Activated T-cell treated with anti-CD3 and anti-CD28 coated beads, Interleukin-2, amount 50 U/mL, for 72 hours (primary cell): ENCODE data around the gene HSH2D. TPM values are rescaled to one million over a fixed set of nuclear protein-coding genes. Genes with fewer than 3 reads are reported as not detected.

ENCODE experiments used
- ATAC-seq, 2 donors: fragments of 150-1000 bp; cut with Tn5 transposase; replicated peaks in 1 of 2; 2 replicates each; pipeline ENCODE4 v1.10.0; 2021; ENCODE audit warnings: moderate library complexity in 2 of 2, mild to moderate bottlenecking in 1 of 2
- DNase-seq, 2 donors: peaks; one replicate each; pipeline ENCODE4 v3.0.0; 2021 to 2022; ENCODE audit warnings: mixed read lengths in 1 of 2
- H3K27ac Mint-ChIP-seq: one replicate; pipeline ENCODE4 v1.8.0; 2022; ENCODE audit warnings: mild to moderate bottlenecking, moderate library complexity, mixed read lengths
- H3K27me3 Mint-ChIP-seq: one replicate; pipeline ENCODE4 v1.8.0; 2022; ENCODE audit warnings: low read depth, mixed read lengths
- H3K36me3 Mint-ChIP-seq, 2 donors: one replicate each; pipeline ENCODE4 v1.8.0; 2022; ENCODE audit warnings: mixed read lengths in 2 of 2, mild to moderate bottlenecking in 1 of 2; ENCODE audit not compliant: insufficient read depth in 2 of 2
- H3K4me1 Mint-ChIP-seq: one replicate; pipeline ENCODE4 v1.8.0; 2022; ENCODE audit warnings: low read depth, mixed read lengths
- H3K4me3 Mint-ChIP-seq, 2 donors: one replicate each; pipeline ENCODE4 v1.8.0; 2022; ENCODE audit warnings: mild to moderate bottlenecking in 2 of 2, mixed read lengths in 2 of 2, moderate library complexity in 2 of 2
- H3K9me3 Mint-ChIP-seq, 2 donors: one replicate each; pipeline ENCODE4 v1.8.0; 2022; ENCODE audit warnings: mixed read lengths in 2 of 2
- total RNA-seq, 2 donors: library from RNA; stranded (reverse); gene quantifications; one replicate each; pipeline ENCODE4 v1.2.3, GENCODE V29; 2022

The HSH2D gene
- total RNA-seq, 2 donors from 2014 or later: 29.9 to 37.2 TPM

DNA sequence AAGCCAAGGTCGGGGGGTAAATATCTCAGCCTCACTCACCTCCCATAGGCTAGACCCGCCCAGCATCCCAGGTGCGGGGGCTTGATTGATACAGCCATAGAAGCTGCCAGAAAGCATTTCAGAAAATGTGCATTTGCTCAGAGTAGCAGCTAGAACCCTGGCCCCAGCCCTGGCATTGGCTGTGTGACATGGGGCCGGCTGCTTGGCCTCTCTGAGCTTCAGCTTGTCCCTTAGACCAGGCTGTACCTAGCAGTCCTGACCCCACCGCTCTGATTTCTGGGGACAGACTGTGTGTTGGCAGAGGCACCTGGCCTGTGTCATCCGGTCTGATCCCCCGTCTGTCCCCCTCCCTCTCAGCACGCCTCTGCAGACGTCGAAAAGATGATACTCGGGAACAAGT, 16.4 kb upstream of the HSH2D start:
- H3K27me3 Mint-ChIP-seq: no peaks in the 10 kb centered on the region
- H3K9me3 Mint-ChIP-seq: peaks cover 8 to 9% of the 10 kb centered on the region in 2 donors
- ATAC-seq: no peak
- no peak for DNase-seq
- no peaks in the 10 kb centered on the region for H3K4me1 Mint-ChIP-seq
- H3K4me3 Mint-ChIP-seq: no peak overlapping the region
- H3K27ac Mint-ChIP-seq: no peak overlapping the region
- H3K36me3 Mint-ChIP-seq: peaks cover 20 to 34% of the 10 kb centered on the region in 2 donors

DNA sequence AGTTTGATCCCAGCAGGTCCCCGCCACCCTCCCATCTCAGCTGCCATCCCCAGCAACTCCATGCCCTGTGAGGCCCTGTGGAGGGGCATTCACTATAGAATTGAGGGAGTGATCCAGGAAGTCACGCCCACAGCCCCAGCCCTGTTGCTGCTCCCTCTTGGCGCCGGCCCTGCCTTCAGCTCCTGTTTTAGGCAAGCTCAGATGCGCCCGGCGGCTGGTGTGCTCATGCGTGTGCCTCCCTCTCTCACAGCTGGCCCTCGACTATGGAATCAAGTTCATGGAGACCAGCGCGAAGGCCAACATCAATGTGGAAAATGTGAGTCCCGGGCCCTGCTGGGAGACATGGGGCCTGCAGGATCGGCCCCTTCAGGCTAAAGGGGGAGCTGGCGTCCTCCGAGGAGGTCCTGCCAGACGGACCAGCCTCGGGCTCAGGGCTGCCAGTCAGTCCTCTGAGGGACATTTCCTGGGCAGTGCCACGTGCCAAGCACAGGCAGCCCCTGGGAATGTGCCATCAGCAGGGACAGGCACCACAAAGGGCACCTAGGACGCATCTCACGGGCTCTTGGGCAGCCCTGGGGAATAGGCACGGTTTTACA, 15.6 kb upstream of the HSH2D start:
- DNase-seq (no peak), ATAC-seq (no peak)

DNA sequence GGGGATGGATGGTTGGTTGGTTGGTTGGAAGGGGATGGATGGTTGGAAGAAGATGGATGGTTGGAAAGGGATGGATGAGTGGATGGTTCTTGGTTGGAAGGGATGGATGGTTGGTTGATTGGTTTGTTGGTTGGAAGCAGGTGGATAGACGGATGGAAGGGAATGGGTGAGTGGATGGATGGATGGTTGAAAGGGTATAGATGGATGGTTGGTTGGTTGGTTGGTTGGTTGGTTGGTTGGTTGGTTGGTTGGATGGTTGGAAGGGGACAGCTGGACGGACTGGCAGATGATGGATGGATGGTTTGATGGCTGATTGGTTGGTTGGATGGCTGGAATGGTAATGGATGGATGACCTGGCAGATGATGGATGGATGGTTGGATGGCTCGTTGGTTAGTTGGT, 11.8 kb upstream of the HSH2D start:
- H3K36me3 Mint-ChIP-seq: peaks cover 24 to 46% of the 10 kb centered on the region in 2 donors
- H3K4me1 Mint-ChIP-seq: no peaks in the 10 kb centered on the region
- no peak overlapping the region for H3K27ac Mint-ChIP-seq
- no peak overlapping the region for H3K4me3 Mint-ChIP-seq
- peaks cover 8 to 9% of the 10 kb centered on the region in 2 donors for H3K9me3 Mint-ChIP-seq
- H3K27me3 Mint-ChIP-seq: no peaks in the 10 kb centered on the region
- DNase-seq (no peak), ATAC-seq (no peak)

More for the DNA sequence above, 15.6 kb upstream of the HSH2D start:
- H3K4me1 Mint-ChIP-seq: no peaks in the 10 kb centered on the region
- no peak overlapping the region for H3K27ac Mint-ChIP-seq
- H3K36me3 Mint-ChIP-seq: peaks cover 21 to 40% of the 10 kb centered on the region in 2 donors
- no peak overlapping the region for H3K4me3 Mint-ChIP-seq
- H3K27me3 Mint-ChIP-seq: no peaks in the 10 kb centered on the region
- peaks cover 8 to 9% of the 10 kb centered on the region in 2 donors for H3K9me3 Mint-ChIP-seq

DNA sequence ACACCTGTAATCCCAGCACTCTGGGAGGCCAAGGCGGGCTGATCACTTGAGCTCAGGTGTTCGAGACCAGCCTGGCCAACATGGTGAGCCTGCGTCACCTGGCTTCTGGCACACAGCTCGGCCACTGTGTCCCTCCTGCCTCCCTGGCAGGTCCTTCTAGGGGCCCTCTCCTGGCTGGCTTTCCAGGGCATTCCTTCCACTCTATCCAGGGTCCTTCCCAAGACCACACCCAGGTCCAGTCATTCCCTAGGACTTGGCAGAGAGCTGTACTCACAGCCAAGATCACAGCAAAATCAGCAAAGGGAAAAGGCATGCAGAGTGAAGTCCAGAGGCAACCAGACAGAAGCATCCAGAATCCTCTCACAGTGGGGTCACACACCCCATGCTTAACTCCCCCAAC, 9.7 kb upstream of the HSH2D start:
- H3K36me3 Mint-ChIP-seq: peaks cover 22 to 41% of the 10 kb centered on the region in 2 donors
- H3K9me3 Mint-ChIP-seq: peaks cover 8 to 9% of the 10 kb centered on the region in 2 donors
- H3K4me3 Mint-ChIP-seq: no peak overlapping the region
- no peak overlapping the region for H3K27ac Mint-ChIP-seq
- no peaks in the 10 kb centered on the region for H3K27me3 Mint-ChIP-seq
- ATAC-seq (no peak), DNase-seq (no peak)
- no peaks in the 10 kb centered on the region for H3K4me1 Mint-ChIP-seq

DNA sequence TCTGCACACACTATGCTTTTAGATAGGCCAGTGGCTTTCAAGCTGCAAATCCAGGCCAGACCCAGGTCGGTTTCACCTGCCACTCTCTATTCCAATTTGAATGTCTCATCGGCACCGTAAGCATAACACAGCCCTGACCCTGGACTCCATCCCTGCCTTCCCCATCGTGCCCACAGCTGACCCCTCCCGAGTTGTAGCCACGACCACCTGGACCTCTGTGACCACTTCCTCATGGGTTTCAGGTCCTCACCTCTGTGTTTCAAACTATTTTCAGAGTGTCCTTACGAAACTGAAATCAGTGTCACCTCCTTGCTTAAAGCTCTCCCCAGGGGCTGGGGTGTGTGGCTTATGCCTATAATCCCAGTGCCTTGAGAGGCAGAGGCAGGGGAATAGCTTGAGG, 9.0 kb upstream of the HSH2D start:
- H3K9me3 Mint-ChIP-seq: peaks cover 8 to 9% of the 10 kb centered on the region in 2 donors
- H3K36me3 Mint-ChIP-seq: peaks cover 20 to 37% of the 10 kb centered on the region in 2 donors
- H3K27me3 Mint-ChIP-seq: no peaks in the 10 kb centered on the region
- ATAC-seq (no peak), DNase-seq (no peak)
- H3K4me3 Mint-ChIP-seq: no peak overlapping the region
- H3K27ac Mint-ChIP-seq: no peak overlapping the region
- H3K4me1 Mint-ChIP-seq: no peaks in the 10 kb centered on the region

DNA sequence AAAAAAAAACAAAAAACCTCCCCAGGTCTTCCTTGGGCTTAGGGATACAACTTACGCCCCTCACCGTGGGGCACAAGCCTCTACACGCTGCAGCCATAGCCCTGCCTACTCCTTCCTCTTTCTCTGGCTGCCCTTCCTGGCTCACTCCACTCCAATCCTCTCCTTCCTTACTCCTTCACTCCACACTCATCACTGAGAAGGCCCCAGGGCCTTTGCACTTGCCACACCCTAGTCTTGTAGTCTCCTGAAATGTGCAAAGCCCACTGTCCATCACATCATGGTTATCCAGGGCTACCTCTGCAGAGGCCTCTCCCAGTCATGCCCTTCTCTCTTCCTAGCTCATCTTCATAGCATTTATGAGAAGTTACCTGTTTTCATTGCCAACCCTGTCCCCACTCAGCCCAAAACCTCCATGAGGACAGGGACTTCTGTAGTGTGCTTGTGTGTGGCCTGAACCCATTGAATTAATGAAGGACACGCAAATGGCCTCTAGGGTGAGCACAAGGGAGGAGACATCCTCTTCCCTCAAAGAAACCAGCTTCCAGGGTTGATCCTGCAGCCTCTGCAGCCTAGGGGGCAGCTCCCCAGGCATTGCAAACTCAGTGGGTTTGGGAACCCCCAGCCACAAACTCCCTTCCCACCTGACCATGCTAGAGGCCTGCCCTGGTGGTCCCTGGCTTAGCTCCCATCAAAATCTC, 7.9 kb upstream of the HSH2D start:
- Mint-ChIP-seq H3K36me3 (peaks cover 16 to 30% of the 10 kb centered on the region in 2 donors), H3K4me1 (peaks cover 2% of the 10 kb centered on the region), H3K27me3 (no peaks in the 10 kb centered on the region), H3K9me3 (peaks cover 8 to 9% of the 10 kb centered on the region in 2 donors), H3K27ac (no peak overlapping the region), H3K4me3 (no peak overlapping the region)
- no peak for DNase-seq
- no peak for ATAC-seq

DNA sequence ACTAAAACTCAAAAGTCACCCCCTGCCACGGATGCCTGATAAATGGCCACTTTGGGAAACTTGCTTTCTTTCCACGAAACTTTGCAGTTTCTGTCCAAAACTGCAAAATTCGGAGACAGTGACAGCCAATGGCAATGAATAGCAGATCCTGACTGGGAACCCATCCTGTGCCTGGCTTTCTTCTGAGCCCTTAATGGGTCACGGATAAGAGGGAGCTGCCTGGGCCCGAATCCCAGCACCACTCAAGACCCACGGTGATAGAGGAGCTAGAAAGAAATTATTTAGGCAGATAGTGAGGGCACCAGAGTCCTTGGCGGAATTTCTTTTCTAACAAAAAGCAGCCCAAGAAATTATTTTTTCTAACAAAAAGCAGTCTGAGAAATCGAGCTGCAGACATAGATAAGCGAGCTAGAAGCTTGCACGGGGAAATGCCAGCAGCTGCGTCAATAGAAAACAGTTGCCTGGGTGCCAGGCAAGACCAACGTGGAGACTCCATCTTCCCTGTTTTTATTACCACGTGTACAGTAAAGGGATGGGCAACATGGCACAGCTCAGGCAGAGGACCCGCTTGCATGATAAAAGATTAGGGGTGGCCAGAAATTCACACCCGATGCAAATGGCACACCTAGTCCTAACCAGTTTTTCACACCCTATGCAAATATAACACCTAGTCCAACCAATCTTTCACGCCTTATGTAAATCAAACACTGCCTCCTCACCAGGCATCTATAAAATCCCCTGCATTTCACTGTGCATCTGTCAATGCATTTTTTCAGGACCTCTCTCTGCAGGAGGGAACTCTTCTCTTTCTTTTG, 7.1 kb upstream of the HSH2D start:
- ATAC-seq: no peak
- peaks cover 10% of the 10 kb centered on the region for H3K4me1 Mint-ChIP-seq
- H3K27ac Mint-ChIP-seq: no peak overlapping the region
- H3K36me3 Mint-ChIP-seq: peaks cover 12 to 22% of the 10 kb centered on the region in 2 donors
- H3K4me3 Mint-ChIP-seq: no peak overlapping the region
- H3K9me3 Mint-ChIP-seq: peaks cover 5 to 6% of the 10 kb centered on the region in 2 donors
- DNase-seq: no peak
- no peaks in the 10 kb centered on the region for H3K27me3 Mint-ChIP-seq

DNA sequence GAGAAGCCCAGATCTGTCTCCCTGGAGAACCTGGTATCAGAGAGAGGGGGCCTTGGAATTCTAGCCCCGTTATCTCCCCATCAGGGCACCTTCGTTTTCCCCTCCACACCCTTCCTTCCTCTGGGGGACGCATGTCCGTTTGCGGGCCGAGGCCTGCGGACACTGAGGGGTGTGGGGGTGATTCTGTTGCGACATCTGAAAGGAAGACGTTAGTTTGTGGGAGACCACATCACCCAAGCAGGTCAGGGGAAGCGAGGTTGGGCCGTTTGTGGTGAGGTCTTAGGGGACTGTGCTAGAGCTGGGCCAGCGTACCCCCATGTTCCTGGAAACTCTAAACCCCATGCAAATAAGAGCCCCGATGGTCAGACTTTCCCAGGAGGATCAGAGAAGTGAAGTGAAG, 3.7 kb upstream of the HSH2D start:
- Mint-ChIP-seq H3K9me3 (no peaks in the 10 kb centered on the region), H3K27me3 (no peaks in the 10 kb centered on the region), H3K4me1 (peaks cover 25% of the 10 kb centered on the region), H3K36me3 (peaks cover 6% of the 10 kb centered on the region in 2 donors), H3K27ac (peak overlapping the region; percentile 33), H3K4me3 (no peak overlapping the region)
- DNase-seq (peak in 1 of 2 donors; percentile 18), ATAC-seq (no peak)

DNA sequence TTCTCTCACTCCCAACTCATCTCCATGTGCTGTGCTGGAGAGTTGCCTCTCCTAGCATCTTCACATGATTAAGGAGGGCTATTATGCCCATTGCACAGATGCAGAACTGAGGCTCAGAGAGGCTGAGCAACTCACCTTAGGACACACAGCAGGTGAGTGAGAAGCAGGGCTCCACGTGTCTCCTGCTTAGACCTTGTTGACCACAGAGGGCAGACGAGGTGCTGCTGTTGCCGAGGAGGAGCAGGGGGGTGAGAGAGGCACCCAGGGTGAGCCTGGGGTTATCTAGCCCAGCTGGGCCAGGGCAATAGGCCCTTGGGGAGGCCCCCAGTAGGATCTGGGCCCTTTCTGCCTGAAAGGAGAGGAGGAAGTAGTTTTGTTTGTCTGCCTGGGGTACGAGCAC, 2.4 kb upstream of the HSH2D start:
- Mint-ChIP-seq H3K27ac (peak overlapping the region; percentile 36), H3K4me1 (peaks cover 35% of the 10 kb centered on the region), H3K4me3 (no peak overlapping the region), H3K36me3 (peaks cover 6 to 8% of the 10 kb centered on the region in 2 donors), H3K9me3 (no peaks in the 10 kb centered on the region), H3K27me3 (no peaks in the 10 kb centered on the region)
- ATAC-seq: no peak
- no peak for DNase-seq

DNA sequence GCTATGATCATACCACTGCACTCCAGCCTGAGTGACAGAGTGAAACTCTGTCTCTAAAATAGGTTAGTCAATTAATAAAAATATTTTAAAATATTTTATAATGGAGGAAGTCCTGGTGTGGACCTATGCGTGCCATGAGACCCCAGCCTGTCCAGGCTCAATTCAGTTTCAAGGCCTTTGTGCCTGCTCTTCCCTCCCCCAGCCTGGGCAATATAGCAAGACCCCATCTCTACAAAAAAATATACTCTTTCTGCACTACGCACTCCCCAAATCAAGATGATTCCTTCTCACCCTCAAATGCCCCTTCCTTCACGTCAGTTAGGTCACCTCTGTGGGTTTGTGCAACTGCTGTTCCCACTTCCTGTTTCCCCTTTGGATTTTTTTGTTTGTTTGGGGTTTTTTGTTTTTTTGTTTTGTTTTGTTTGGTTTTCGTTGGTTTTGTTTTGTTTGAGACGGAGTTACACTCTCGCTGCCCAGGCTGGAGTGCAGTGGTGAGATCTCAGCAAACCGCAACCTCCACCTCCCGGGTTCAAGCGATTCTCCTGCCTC, 1.4 kb upstream of the HSH2D start:
- Mint-ChIP-seq H3K9me3 (no peaks in the 10 kb centered on the region), H3K4me1 (peaks cover 39% of the 10 kb centered on the region), H3K36me3 (peaks cover 6 to 8% of the 10 kb centered on the region in 2 donors), H3K27ac (peak overlapping the region; percentile 18), H3K27me3 (no peaks in the 10 kb centered on the region), H3K4me3 (peak overlapping the region in 1 of 2 donors; percentile 5)
- no peak for DNase-seq
- ATAC-seq: no peak

DNA sequence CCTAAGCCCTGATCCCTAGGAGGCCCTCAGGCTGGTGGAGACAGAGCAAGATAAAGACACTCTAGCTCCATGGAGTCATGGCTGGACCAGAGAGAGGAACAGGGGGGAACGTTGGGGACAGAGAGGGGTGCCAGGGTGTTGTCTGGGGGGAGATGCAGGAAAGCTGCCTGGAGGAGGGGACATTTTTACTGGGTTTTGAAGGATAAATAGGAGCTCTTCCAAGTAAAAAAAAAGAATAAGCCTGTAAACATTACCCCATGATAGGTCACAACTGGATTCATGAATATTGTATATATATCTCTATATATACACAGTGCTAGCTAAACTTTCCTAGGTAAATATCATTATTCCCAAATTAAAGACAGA, 714 bp downstream of the HSH2D start:
- Mint-ChIP-seq H3K36me3 (peaks cover 6 to 10% of the 10 kb centered on the region in 2 donors), H3K4me3 (peak overlapping the region; percentile 95 to 99), H3K27ac (peak overlapping the region; percentile 91), H3K27me3 (no peaks in the 10 kb centered on the region), H3K9me3 (no peaks in the 10 kb centered on the region), H3K4me1 (peaks cover 39% of the 10 kb centered on the region)
- ATAC-seq: peak; percentile 17 to 20
- no peak for DNase-seq

DNA sequence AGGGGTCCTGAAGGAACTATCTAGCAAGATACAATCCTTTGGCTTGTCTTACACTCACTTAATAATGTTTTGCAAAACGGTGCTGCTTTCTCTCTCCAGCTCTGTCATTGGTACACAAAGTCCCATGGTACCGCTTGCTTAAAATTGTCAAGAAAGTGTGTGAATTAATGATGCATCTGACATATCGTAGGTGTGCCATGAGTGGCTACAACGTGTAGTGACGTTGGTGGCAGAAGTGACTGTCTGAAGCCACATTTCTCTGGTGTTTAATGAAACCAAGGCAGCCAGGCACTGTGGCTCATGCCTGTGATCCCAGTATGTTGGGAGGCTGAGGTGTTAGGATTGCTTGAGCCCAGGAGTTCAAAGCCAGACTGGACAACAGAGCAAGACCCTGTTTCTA, 2.6 kb downstream of the HSH2D start:
- peak overlapping the region; percentile 49 to 99 for H3K4me3 Mint-ChIP-seq
- peaks cover 32% of the 10 kb centered on the region for H3K4me1 Mint-ChIP-seq
- no peak for ATAC-seq
- no peaks in the 10 kb centered on the region for H3K9me3 Mint-ChIP-seq
- no peaks in the 10 kb centered on the region for H3K27me3 Mint-ChIP-seq
- DNase-seq: no peak
- H3K36me3 Mint-ChIP-seq: peaks cover 6 to 16% of the 10 kb centered on the region in 2 donors
- H3K27ac Mint-ChIP-seq: no peak overlapping the region
